ENCODE data around the gene TRIO.
A peak's percentile ranks its signal among the peaks of the same experiment; 100 is the strongest.

Gene TRIO

DNA sequence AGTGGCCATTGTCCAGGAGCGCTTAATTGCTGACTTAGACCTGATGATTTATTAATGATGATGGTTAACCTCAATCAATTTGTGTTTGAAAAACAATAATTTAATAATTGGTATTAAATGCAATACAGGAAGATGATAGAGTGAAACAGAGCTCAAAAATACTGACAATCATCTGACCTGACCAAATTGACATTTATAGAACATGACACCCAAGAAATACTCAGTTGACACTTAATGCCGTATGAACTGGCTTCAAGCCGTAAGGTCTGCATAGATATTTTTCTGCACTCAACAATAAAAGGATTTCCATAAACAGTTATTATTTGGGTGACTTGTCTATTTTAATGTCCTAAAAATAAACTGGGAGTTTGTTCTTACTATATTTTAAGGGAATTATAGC lies 159.2 kb downstream of the TRIO start:
- Histone ChIP-seq H2AFZ (ENCODE audit: insufficient read depth, low read length, poor library complexity) (no peak overlapping the region), H4K91ac (ENCODE audit: low read depth, low read length) (no peak overlapping the region), H2BK5ac (ENCODE audit: low read depth, low read length, poor library complexity) (no peak overlapping the region), H2BK12ac (ENCODE audit: low read length) (no peak overlapping the region), H3K14ac (ENCODE audit: low read length) (no peak overlapping the region), H2BK120ac (ENCODE audit: insufficient read depth, low read length, poor library complexity) (no peak overlapping the region), H3K36me3 (ENCODE audit: control insufficient read depth in 1 of 2, insufficient read depth in 2 of 2, low read length in 2 of 2) (peaks cover 12 to 32% of the 10 kb centered on the region in 2 experiments), H4K8ac (ENCODE audit: low read depth, low read length) (no peak overlapping the region), H2AK5ac (ENCODE audit: low read length) (no peak overlapping the region), H3K27me3 (ENCODE audit: insufficient read depth, low read length) (no peaks in the 10 kb centered on the region), H3K27ac (ENCODE audit: low read depth, low read length) (no peak overlapping the region), H4K12ac (ENCODE audit: low read depth, low read length) (no peak overlapping the region), H3K18ac (ENCODE audit: low read length) (no peak overlapping the region), H3K79me2 (ENCODE audit: control insufficient read depth, insufficient read depth, low read length, poor library complexity) (no peaks in the 10 kb centered on the region), H3K4me2 (ENCODE audit: low read length) (no peak overlapping the region), H3K4ac (ENCODE audit: low read depth, low read length) (no peak overlapping the region), H3K9ac (ENCODE audit: low read length) (no peak overlapping the region), H3K4me1 (ENCODE audit: control insufficient read depth in 1 of 2, insufficient read depth in 2 of 2, low read length in 2 of 2) (no peaks in the 10 kb centered on the region), H3K23ac (ENCODE audit: low read length) (no peak overlapping the region), H3K4me3 (ENCODE audit: low read depth, low read length) (no peak overlapping the region), H3K79me1 (ENCODE audit: low read length) (no peaks in the 10 kb centered on the region), H3K9me3 (ENCODE audit: insufficient read depth, low read depth, low read length) (no peaks in the 10 kb centered on the region)
- no CpG with 5 or more reads among the region's 3 CpGs for WGBS (ENCODE audit: extremely low coverage, insufficient coverage, insufficient read length)
- no peak for DNase-seq

DNA sequence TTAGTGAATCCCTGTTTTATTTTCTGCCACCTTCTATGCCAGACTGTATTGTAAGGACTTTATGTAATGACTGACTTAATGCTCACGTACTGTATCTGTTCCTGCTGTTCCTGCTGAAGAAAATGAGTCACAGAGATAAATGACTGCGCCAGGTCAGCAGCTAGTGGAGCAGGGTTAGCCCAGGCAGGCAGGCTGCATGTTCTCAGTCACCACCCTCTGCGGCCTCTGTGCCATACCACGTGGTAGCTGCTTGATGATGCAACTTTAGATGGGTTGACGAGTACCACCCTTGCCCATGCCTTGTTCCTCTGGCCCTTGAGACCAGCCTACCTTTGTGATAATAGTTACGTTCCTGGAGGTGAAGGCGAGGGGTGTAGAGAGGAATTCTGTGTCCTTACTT lies 161.9 kb downstream of the TRIO start:
- WGBS (ENCODE audit: extremely low coverage, insufficient coverage, insufficient read length): no CpG with 5 or more reads among the region's 7 CpGs
- no peak overlapping the region for H2BK5ac ChIP-seq (ENCODE audit: low read depth, low read length, poor library complexity)
- no peak overlapping the region for H2BK120ac ChIP-seq (ENCODE audit: insufficient read depth, low read length, poor library complexity)
- H3K27me3 ChIP-seq (ENCODE audit: insufficient read depth, low read length): no peaks in the 10 kb centered on the region
- no peak overlapping the region for H3K14ac ChIP-seq (ENCODE audit: low read length)
- H3K9ac ChIP-seq (ENCODE audit: low read length): no peak overlapping the region
- H4K12ac ChIP-seq (ENCODE audit: low read depth, low read length): no peak overlapping the region
- no peak overlapping the region for H4K91ac ChIP-seq (ENCODE audit: low read depth, low read length)
- no peak overlapping the region for H3K18ac ChIP-seq (ENCODE audit: low read length)
- no peaks in the 10 kb centered on the region for H3K4me1 ChIP-seq (ENCODE audit: control insufficient read depth in 1 of 2, insufficient read depth in 2 of 2, low read length in 2 of 2)
- no peak overlapping the region for H3K23ac ChIP-seq (ENCODE audit: low read length)
- no peak overlapping the region for H4K8ac ChIP-seq (ENCODE audit: low read depth, low read length)
- no peak overlapping the region for H2AFZ ChIP-seq (ENCODE audit: insufficient read depth, low read length, poor library complexity)
- H3K36me3 ChIP-seq (ENCODE audit: control insufficient read depth in 1 of 2, insufficient read depth in 2 of 2, low read length in 2 of 2): peaks cover 9 to 34% of the 10 kb centered on the region in 2 experiments
- no peak overlapping the region for H3K4ac ChIP-seq (ENCODE audit: low read depth, low read length)
- H3K79me1 ChIP-seq (ENCODE audit: low read length): no peaks in the 10 kb centered on the region
- H3K4me3 ChIP-seq (ENCODE audit: low read depth, low read length): no peak overlapping the region
- no peaks in the 10 kb centered on the region for H3K79me2 ChIP-seq (ENCODE audit: control insufficient read depth, insufficient read depth, low read length, poor library complexity)
- no peak overlapping the region for H3K4me2 ChIP-seq (ENCODE audit: low read length)
- H3K9me3 ChIP-seq (ENCODE audit: insufficient read depth, low read depth, low read length): no peaks in the 10 kb centered on the region
- H2AK5ac ChIP-seq (ENCODE audit: low read length): no peak overlapping the region
- H2BK12ac ChIP-seq (ENCODE audit: low read length): no peak overlapping the region
- H3K27ac ChIP-seq (ENCODE audit: low read depth, low read length): no peak overlapping the region
- DNase-seq: peak; percentile 17 to 56

DNA sequence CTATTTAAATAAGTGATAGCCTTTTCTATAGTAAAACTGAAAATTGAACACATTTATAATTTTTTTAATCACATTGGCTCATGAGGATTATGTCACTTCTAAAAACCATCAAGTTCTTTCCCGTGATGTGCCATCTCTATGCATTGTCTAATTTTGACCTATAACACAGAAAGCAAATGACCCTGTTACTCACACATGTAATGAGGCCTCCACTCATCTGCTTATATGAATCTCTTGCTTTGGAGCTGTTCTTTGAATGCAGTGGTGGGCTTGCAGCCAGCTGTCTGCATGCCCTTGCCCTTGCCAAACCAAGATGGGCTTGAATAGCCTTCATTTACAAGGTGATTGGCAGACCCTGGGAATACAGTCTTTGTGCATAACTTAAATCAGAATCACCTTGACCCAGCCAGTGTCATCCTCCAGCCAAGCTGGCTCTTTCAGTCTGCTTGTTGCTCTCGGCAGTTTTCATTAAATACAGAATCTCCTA lies 163.2 kb downstream of the TRIO start:
- Histone ChIP-seq H3K36me3 (ENCODE audit: control insufficient read depth in 1 of 2, insufficient read depth in 2 of 2, low read length in 2 of 2) (peaks cover 16 to 45% of the 10 kb centered on the region in 2 experiments), H3K79me2 (ENCODE audit: control insufficient read depth, insufficient read depth, low read length, poor library complexity) (no peaks in the 10 kb centered on the region), H3K9me3 (ENCODE audit: insufficient read depth, low read depth, low read length) (no peaks in the 10 kb centered on the region), H4K8ac (ENCODE audit: low read depth, low read length) (no peak overlapping the region), H3K18ac (ENCODE audit: low read length) (no peak overlapping the region), H3K4me3 (ENCODE audit: low read depth, low read length) (no peak overlapping the region), H2BK5ac (ENCODE audit: low read depth, low read length, poor library complexity) (no peak overlapping the region), H4K12ac (ENCODE audit: low read depth, low read length) (no peak overlapping the region), H3K4me2 (ENCODE audit: low read length) (no peak overlapping the region), H2AFZ (ENCODE audit: insufficient read depth, low read length, poor library complexity) (no peak overlapping the region), H4K91ac (ENCODE audit: low read depth, low read length) (no peak overlapping the region), H3K79me1 (ENCODE audit: low read length) (no peaks in the 10 kb centered on the region), H3K14ac (ENCODE audit: low read length) (no peak overlapping the region), H3K23ac (ENCODE audit: low read length) (no peak overlapping the region), H3K9ac (ENCODE audit: low read length) (no peak overlapping the region), H2BK12ac (ENCODE audit: low read length) (no peak overlapping the region), H2AK5ac (ENCODE audit: low read length) (no peak overlapping the region), H2BK120ac (ENCODE audit: insufficient read depth, low read length, poor library complexity) (no peak overlapping the region), H3K4me1 (ENCODE audit: control insufficient read depth in 1 of 2, insufficient read depth in 2 of 2, low read length in 2 of 2) (no peaks in the 10 kb centered on the region), H3K27me3 (ENCODE audit: insufficient read depth, low read length) (no peaks in the 10 kb centered on the region), H3K4ac (ENCODE audit: low read depth, low read length) (no peak overlapping the region), H3K27ac (ENCODE audit: low read depth, low read length) (no peak overlapping the region)
- DNase-seq: no peak
- no CpG with 5 or more reads among the region's 2 CpGs for WGBS (ENCODE audit: extremely low coverage, insufficient coverage, insufficient read length)

DNA sequence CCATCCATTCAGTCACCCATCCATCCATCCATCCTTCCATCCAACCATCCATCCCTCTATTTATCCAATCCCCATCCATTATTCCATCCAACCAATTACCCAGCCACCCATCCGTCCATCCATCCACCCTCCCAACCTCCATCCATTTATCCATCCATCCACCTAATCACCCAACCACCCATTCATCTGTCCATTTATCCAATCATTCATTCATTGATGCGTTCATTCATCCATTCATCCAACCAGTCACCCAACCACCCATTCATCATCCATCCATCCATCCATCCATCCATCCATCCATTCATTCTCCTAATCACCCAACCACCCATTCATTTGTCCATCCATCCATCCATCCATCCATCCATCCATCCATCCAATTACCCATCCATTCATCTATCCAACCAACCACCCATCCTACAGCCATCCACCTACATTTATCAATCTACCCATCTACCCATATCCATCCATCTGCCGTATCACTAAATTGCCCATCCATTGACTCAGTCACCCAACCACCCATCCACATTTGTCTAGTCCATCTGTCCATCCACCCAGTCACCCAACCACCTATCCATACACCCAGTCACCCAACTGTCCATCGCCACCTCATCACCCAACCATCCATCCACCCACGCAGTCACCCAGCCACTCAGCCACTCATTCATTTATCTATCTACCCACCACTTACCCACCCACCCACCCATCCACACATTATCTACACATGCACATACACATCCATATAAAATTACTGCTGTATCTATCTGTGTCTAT lies 165.4 kb downstream of the TRIO start:
- Histone ChIP-seq H3K4ac (ENCODE audit: low read depth, low read length) (no peak overlapping the region), H3K4me1 (ENCODE audit: control insufficient read depth in 1 of 2, insufficient read depth in 2 of 2, low read length in 2 of 2) (no peaks in the 10 kb centered on the region), H3K36me3 (ENCODE audit: control insufficient read depth in 1 of 2, insufficient read depth in 2 of 2, low read length in 2 of 2) (peaks cover 18 to 46% of the 10 kb centered on the region in 2 experiments), H3K23ac (ENCODE audit: low read length) (no peak overlapping the region), H3K9ac (ENCODE audit: low read length) (no peak overlapping the region), H2BK5ac (ENCODE audit: low read depth, low read length, poor library complexity) (no peak overlapping the region), H4K91ac (ENCODE audit: low read depth, low read length) (no peak overlapping the region), H4K8ac (ENCODE audit: low read depth, low read length) (no peak overlapping the region), H3K14ac (ENCODE audit: low read length) (no peak overlapping the region), H3K79me2 (ENCODE audit: control insufficient read depth, insufficient read depth, low read length, poor library complexity) (no peaks in the 10 kb centered on the region), H4K12ac (ENCODE audit: low read depth, low read length) (no peak overlapping the region), H2AK5ac (ENCODE audit: low read length) (no peak overlapping the region), H3K4me3 (ENCODE audit: low read depth, low read length) (no peak overlapping the region), H3K79me1 (ENCODE audit: low read length) (no peaks in the 10 kb centered on the region), H2BK120ac (ENCODE audit: insufficient read depth, low read length, poor library complexity) (no peak overlapping the region), H3K9me3 (ENCODE audit: insufficient read depth, low read depth, low read length) (no peaks in the 10 kb centered on the region), H2AFZ (ENCODE audit: insufficient read depth, low read length, poor library complexity) (no peak overlapping the region), H3K27me3 (ENCODE audit: insufficient read depth, low read length) (no peaks in the 10 kb centered on the region), H3K18ac (ENCODE audit: low read length) (no peak overlapping the region), H3K4me2 (ENCODE audit: low read length) (no peak overlapping the region), H3K27ac (ENCODE audit: low read depth, low read length) (no peak overlapping the region), H2BK12ac (ENCODE audit: low read length) (no peak overlapping the region)
- DNase-seq: no peak
- WGBS (ENCODE audit: extremely low coverage, insufficient coverage, insufficient read length): 100% methylated on average over 2 of the region's 5 CpGs

Data from trophoblast cell (in vitro differentiated cells and primary cell).